Measurements from ENCODE around the gene ACVR1.
A peak's percentile ranks its signal among the peaks of the same experiment; 100 is the strongest.

ACVR1 gene

GRCh38 chr2:157876066-157876785 is at the start of gene ACVR1:
ACVR1 (minus strand) TSS chr2:157876330; CDS start chr2:157799493, 76,837 bp downstream.
- DNase-seq: peak; percentile 89

- no peak for DNase-seq
Observed at GRCh38 chr2:157925071-157925470, 48.9 kb upstream of the ACVR1 start.

DNA sequence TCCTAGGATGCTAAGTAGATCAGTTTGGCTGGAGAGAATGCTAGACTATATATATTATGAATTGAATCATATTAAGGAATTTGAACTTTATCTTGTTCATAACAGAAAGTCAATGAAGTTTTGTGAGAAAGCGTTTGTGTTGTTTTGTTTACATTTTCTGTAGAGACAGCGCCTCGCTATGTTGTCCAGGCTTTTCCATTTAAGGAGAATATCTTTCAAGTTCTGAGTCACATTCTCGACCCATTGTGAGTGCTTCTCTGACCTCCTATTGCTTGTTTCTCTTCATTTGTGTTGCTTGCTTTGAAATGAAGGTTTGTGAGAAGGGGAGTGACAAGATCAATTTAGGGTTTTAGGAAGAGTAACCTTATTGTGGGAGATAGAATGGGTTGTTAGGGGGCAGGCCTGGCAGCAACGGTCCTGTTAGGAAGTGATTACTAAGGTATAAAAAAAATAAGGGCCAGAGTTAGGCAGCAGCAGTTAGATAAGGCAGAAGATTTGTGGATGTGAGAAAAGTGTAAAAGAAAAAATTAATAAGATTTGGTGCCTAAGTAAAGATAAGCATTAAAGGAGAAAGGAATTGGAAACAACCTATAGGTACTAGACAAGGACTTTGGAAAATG is 47.6 kb upstream of the ACVR1 start:
- DNase-seq: no peak

GRCh38 chr2:157922815-157923214 is 46.7 kb upstream of the ACVR1 start:
- DNase-seq: no peak

- DNase-seq: no peak
Observed at GRCh38 chr2:157922336-157922735, 46.2 kb upstream of the ACVR1 start.

DNA sequence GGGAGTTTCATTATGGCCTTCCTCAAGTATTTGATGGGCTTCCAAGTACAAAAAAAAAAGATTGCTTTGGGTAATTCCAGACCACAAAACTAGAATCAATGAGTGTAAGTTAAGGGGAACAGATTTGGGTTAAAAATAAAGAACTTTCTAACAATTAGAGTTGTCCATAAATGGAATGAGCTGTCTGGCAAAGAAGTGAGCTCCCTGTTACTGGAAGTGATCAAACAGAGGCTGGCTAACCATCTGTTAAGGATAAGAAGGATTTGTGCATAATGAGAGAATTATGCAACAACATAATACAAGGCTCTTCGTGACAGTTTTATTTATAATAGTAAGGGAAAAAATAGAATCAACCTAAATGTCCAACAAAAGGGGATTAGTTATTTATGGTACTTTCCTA is 44.6 kb upstream of the ACVR1 start:
- no peak for DNase-seq

DNA sequence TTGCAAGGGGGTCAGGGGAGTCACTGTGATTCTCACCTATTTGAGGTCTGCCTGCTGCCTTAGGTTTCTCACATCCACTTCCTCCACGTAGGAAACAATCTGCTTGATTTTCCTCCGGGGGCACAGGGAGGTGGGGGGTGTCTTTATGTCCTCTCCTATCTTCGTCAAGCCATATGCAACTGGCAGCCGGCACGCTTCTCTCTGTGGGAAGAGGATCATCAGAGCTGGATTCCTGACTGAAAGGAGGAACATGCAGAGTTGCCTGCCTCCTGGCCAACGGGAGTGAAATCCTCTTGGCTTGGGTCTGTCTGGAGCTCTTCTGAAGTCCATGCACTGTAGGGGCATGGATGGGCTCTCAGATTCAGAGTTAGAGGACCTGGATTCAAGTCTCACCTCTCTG is 43.1 kb upstream of the ACVR1 start:
- DNase-seq: no peak

- no peak for DNase-seq
Observed at GRCh38 chr2:157918319-157918718, 42.2 kb upstream of the ACVR1 start.

DNA sequence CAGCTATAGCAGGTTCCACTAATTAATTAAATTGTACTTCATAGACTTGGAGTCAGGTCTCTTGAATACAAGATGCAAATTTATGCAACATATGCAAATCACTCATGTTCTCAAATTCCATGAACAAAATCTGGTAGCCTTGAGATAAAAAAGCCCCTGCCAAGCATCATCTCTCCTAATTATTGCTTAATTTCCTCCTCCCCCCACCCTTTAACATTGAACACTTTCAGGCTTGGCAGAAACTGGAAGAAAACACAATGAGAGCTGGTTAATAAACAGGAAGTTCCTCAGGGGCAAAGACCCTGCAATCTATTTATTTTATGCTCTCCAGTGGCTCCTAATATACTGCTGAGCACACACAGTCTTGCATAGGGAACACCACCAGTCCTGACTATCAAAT is 35.6 kb upstream of the ACVR1 start:
- DNase-seq: no peak

DNA sequence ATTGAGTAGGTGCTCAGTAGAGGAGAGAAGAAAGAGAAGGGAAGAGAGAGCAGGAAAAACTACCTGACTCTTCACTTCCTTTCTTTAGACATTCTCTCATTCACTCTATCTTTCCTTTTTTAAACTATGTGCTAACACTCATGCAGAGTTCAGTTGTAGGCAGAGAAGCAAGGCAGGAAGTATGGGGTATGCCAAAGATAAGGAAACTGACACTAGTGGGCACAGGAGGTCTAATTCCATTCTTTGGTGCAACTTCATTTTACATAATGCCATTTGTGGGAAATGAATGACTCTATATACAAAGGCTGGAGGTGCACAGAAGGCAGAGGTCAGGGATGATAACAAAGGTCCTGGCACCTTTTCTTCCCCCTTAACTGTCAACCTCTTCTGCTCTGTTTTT is 35.1 kb upstream of the ACVR1 start:
- no peak for DNase-seq

DNA sequence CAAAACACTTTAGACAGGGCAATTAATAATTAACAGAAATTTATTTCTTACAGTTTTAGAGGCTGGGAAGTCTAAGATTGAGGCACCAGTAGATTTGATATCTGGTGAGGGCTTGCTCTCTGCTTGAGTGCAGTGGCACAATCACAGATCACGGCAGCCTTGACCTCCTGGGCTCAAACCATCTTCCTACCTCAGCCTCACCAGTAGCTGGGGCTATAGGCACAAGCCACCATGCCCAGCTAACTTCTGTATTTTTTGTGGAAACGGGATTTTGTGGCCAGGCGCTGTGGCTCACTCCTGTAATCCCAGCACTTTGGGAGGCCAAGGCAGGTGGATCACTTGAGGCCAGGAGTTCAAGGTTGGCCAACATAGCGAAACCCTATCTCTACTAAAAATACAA is 29.0 kb upstream of the ACVR1 start:
- no peak for DNase-seq

DNA sequence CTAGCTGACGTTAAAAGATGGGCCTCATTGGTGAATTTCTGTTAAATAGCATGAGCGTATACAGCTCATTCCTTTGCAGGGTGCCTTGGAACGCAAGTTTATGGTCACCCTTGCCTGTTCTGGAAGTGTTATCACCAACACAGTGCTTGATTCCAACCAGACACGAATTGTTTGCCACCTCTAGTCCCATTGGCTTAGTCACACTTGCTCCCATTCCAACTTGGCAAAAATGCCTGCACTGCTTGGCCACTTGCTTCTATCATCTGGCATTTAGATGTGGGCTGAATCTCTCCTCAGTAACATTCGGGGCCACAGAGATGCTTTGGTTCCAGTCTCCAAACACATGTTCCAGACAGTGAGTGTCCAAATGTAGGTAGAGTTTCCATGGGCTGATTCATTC is 27.5 kb upstream of the ACVR1 start:
- DNase-seq: no peak

DNA sequence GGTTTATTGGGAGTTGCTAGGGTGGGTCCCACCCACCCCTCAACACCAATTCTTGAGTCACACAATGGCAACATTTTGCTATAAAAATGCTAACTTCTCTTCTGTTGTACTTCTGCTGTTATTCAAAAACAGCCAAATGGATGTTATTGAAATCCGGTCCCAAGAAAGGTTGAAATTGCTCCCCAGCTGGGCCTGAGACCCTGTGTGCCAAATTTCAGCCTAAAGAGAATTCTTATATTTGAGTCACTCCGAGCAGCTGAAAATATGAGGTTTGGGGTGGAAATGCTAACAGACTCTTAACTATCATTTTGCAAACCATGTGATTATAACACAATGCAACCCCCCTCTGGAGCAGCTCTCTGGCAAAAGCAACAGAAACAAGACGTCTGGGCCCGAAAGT is 27.0 kb upstream of the ACVR1 start:
- no peak for DNase-seq

DNA sequence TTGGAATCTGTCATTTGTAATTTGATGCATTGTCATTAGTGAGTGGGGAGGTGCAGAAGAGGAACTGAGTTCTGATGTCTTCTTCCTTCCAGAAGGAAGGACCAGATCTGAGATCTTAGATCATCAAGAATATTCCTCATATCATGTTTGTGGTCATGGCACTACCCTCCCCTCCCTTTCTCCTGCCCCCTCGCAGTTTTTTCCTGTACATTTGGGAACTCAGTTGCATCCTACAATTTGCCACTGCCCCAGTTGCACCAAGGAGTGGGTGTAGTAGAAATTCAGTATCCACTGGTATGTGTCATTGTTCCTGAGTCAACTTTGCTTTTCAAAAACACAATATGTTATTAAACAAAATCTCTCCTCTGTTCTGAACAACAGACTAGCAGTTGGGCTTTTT is 26.6 kb upstream of the ACVR1 start:
- DNase-seq: no peak

GRCh38 chr2:157901325-157901724 is 25.2 kb upstream of the ACVR1 start:
- DNase-seq: peak; percentile 44

GRCh38 chr2:157900684-157901083 is 24.6 kb upstream of the ACVR1 start:
- no peak for DNase-seq

DNA sequence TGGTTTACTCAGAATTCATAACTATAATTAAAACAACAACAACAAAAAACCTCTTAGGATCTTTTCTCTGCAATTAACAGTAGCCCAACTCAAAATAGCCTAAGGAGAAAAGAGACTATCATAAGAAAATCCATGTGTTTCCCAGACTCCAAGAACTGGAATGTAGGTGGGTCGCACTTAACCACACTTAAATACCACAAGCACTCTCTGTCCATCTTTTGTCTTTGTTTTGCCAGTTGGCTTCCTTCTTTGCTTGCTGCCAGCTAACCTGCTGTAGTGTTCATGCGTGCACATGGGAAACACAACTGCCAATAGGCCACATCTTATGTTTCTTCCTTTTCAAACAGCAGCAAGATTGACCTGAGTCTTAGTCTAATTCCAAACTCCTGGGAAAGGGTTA is 24.1 kb upstream of the ACVR1 start:
- DNase-seq: no peak

DNA sequence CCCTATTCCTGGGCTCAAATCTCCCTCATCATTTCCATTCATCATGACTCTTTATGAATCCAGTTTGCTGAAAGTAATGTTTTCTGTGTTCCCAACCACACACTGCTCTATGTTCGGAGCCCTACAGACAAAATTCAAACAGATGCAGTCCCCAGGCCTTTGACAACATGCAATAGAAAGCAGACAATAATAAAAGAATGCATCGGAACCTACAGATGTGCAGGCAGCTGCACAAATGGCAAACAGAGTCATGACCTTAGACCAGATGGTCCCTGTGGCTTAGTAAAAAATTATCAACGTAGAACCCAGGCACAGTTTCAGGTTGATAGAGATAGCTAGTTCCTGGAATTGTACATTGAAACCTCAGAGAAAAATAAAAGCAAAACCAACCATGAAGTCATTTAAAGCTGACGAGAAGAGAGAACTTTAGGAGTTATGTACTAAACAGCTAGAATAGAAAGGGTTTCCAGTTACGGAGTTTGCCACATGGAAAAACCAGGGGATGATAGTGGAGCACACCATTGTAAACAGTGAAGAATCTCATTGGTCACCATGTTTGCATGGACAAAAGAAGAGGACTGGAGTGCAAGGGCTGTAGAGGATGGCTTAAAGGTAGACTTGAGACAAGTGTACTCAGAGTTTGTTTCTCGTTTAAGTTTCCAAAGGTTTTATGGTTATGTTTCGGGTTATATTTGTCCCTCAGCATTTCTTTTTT is 23.2 kb upstream of the ACVR1 start:
- no peak for DNase-seq

- DNase-seq: peak; percentile 74
Observed at GRCh38 chr2:157898591-157898996, 22.5 kb upstream of the ACVR1 start.

GRCh38 chr2:157897106-157897971 is 21.2 kb upstream of the ACVR1 start:
- peak; percentile 63 for DNase-seq

DNA sequence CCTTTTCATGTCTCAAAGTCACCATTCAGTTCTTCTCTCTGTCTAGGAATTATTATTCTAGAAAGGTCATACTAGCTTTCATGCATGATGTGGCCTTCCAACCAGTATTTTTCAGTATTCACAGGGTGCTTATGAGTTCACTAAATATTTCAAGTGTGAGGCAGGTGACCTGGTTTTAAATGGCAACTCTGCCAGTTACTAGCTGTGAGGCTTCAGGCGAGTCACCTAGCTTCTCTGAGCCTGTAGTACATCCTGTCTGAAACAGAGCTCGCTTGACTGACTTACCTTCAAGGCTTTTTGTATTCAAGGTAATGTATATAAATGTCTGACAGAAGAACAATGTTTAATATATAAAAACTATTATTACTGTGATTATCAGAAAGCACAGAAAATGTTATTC is 19.4 kb upstream of the ACVR1 start:
- DNase-seq: peak; percentile 57

GRCh38 chr2:157894694-157895435 is 18.7 kb upstream of the ACVR1 start:
- DNase-seq: no peak
